ENCODE data around the gene AURKA.
"Not testable (repeated sequence)": the region's sequence is repeated elsewhere in the genome, so short reads cannot be mapped to it uniquely, and the experiment has no call there.

AURKA gene

GRCh38 chr20:56391596-56392131 lies 351 bp downstream of the AURKA start:
- no peak for DNase-seq (ENCODE audit: low read depth in 2 of 2)

DNA sequence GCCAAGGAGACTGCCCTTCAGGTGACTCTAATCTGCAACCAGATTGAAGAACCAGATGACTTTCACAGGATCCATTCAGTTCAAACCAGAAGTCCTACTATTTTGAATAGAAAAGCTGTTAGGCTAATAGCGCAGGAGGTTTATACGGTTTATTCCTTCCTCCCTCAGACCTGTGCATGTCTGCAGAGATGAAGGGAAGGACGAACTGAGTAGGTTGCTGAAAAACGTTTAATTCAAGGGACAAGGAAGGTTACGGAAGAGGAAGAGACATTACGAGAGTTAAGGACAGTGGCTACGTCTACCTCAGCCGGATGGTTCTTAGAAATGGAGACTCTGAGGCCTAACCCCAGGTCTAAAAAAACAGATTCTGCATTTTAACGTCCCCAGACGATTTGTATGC lies 978 bp downstream of the AURKA start:
- no peak for DNase-seq (ENCODE audit: low read depth in 2 of 2)

- DNase-seq (ENCODE audit: low read depth in 2 of 2), result not testable (repeated sequence)
Measured at GRCh38 chr20:56390396-56390795, 1.6 kb downstream of the AURKA start.

DNA sequence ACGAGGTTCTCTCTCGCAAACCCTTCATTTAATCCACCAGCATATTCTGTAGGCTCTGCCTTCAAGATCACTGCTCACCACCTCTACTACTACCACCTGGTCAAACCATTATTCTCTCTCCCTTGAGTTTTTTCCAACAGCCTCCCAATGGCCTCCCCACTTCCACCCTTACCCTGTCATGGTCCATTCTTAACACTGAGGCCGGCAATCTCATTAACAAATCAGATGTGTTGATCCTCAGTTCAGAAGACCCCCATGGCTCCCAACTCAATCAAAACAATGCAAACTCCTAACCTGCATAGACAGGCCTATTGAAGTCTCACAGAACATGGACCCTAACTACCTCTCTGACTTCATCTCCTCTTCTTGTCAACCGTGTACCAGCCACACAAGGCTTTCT lies 2.2 kb downstream of the AURKA start:
- DNase-seq (ENCODE audit: low read depth in 2 of 2), result no peak

DNA sequence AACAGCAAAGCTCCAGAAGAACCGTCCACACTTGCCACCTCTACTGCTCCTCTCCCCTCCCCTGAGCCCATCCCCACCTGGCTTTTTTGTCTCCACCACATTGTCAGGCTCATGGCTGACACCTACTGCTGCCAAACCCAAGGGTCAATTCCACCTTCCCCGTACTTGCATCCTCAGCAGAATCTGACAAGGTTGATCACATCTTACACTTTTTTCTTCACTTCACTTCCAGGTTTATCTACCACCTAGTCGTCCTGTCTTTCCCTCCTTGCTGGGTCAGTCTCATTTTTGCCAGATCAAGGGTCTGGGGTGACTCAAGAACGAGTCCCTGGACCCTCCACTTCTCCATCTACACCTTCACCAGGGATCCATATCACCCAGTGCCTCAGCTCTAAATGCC lies 3.1 kb downstream of the AURKA start:
- no peak for DNase-seq (ENCODE audit: low read depth in 2 of 2)

- no peak for DNase-seq (ENCODE audit: low read depth in 2 of 2)
Measured at GRCh38 chr20:56386219-56386618, 5.8 kb downstream of the AURKA start.

- DNase-seq (ENCODE audit: low read depth in 2 of 2), result no peak
Measured at GRCh38 chr20:56385130-56385529, 6.9 kb downstream of the AURKA start.

DNA sequence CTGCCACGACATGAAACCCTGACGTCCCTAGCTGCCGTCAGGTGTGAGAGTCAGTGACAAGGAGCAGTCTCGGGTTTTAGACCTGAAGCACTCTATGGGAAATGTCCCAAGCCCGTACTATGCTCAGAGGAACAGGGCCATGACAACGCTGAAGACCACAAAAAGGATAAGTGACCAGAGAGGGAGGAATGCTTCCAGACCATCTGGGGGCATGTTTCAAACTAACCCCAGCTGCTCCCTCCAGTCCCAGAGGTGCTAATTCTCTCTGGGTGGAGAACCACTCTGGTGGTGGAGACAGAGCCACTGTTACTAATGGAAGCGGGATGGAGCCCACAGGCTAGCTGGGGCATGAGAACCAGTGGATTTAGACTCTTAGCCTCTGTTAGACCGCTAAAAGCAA lies 8.7 kb downstream of the AURKA start:
- DNase-seq (ENCODE audit: low read depth in 2 of 2), result no peak

- no peak for DNase-seq (ENCODE audit: low read depth in 2 of 2)
Measured at GRCh38 chr20:56382696-56383095, 9.3 kb downstream of the AURKA start.

- no peak for DNase-seq (ENCODE audit: low read depth in 2 of 2)
Measured at GRCh38 chr20:56381501-56381900, 10.5 kb downstream of the AURKA start.

DNA sequence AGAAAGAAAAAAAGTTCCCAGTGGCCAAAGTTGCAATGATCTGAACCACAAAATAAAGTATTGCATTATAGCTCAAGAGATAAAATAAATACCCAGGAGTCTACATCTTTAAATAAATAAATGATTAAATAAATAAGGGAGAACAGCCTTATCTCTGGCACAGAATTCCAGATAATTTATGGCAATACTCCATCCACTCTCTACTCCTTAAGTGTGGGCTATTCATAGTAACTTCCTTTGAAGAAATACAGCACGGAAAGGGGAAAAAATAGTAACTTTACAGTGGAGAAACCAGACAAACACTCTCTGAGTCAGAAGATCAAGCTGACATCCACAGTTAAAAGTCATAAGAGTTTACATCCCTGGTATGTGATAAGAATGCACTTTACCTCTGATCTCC lies 11.6 kb downstream of the AURKA start:
- DNase-seq (ENCODE audit: low read depth in 2 of 2), result no peak

DNA sequence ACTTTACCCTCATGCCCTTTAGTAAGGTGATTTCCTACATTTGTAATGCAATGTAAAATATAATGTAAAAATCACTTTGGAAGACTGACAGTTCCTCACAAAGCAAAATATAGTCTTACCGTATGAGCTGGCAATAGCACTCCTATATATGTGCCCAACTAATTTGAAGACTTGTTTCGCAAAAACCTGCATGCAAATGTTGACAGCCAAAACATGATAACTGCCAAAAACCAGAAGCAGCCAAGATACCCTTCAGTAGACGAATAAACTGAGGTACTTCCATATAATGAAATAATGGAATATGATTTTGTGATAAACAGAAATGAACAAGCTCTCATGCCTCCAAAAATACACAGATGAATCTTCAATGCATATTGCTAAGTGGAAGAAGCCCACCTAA lies 13.6 kb downstream of the AURKA start:
- DNase-seq (ENCODE audit: low read depth in 2 of 2), result no peak

GRCh38 chr20:56376331-56376730 lies 15.7 kb downstream of the AURKA start:
- DNase-seq (ENCODE audit: low read depth in 2 of 2), result no peak

GRCh38 chr20:56373942-56374341 lies 18.1 kb downstream of the AURKA start:
- DNase-seq (ENCODE audit: low read depth in 2 of 2), result no peak

GRCh38 chr20:56372850-56373249 lies 19.2 kb downstream of the AURKA start:
- no peak for DNase-seq (ENCODE audit: low read depth in 2 of 2)

GRCh38 chr20:56371977-56372376 lies 20.0 kb downstream of the AURKA start:
- no peak for DNase-seq (ENCODE audit: low read depth in 2 of 2)

DNA sequence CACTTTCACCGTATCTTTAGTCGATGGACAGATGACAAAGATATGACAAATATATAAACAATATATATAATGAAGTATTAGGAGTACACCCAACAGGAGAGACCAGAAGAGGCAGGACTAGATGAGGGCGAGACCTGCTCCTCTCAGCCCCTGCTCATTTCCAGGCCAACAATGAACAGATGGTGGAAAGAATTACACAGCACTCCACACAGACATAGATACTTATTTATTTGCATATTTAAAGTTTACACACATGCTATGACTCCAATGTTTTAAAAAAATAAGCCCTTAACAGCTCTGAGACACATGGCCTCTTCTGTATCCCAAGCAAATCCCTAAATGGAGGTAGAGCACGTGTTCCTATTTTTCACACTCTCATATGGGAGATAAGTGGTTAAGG lies 22.8 kb downstream of the AURKA start:
- no peak for DNase-seq (ENCODE audit: low read depth in 2 of 2)

GRCh38 chr20:56368351-56369134 lies 23.5 kb downstream of the AURKA start:
- no peak for DNase-seq (ENCODE audit: low read depth in 2 of 2)

DNA sequence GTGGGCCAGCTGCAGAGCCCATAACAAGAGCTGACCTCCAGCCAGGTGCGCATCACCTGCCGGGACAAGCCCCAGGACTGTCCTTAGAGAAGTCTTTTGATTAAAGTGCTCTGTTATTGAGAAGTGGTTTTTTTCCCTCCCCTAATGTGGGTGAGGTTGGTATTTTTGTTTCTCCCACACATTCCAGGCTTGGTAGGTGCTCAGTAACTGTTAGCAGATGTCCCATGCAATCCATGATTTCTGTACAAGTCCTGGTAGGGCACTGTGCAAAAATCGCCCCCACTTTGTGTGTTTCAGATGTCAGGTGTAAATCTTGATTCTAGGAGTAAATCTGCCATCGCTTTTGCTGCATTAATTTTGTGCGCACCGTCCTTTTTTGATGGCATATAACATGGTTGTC lies 28.5 kb downstream of the AURKA start:
- no peak for DNase-seq (ENCODE audit: low read depth in 2 of 2)

- no peak for DNase-seq (ENCODE audit: low read depth in 2 of 2)
Measured at GRCh38 chr20:56362833-56363413, 29.1 kb downstream of the AURKA start.

DNA sequence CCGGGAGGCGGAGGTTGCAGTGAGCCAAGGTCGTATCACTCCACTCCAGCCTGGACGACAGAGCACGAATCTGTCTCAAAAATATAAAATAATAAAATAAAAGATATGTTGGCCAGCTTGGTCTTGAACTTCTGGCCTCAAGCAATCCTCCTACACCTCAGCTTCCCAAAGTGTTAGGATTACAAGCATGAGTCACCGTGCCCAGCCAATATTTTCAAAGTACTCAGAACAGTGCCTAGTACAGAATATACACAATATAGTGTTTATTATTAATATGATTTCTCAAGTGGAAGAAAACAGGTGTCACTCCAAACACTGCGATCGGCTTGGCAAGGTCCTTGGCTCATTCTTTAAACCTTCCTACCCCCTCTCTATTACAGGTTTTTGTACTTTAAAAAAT lies 30.1 kb downstream of the AURKA start:
- no peak for DNase-seq (ENCODE audit: low read depth in 2 of 2)

DNA sequence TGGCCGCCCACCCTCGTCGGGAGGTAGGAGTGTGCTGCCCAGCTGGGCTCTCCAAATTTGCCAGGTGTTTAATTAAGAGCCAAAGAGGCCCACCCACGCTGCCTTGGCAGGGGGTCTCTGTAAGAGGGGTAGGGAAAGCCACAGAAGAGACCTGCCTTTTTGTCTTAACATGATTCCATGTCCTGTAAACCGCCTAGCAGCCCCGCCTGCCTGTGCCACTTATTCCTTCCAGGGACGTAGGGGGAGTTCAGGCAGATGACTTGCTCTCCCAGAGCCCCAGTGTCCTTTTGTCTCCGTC lies 31.2 kb downstream of the AURKA start:
- DNase-seq (ENCODE audit: low read depth in 2 of 2), result no peak

GRCh38 chr20:56360133-56360907 lies 31.7 kb downstream of the AURKA start:
- no peak for DNase-seq (ENCODE audit: low read depth in 2 of 2)

Measured in stimulated activated CD4-positive, alpha-beta T cell treated with anti-CD3 and anti-CD28 coated beads, Interleukin-15, amount 100 ng/mL, for 48 hours (primary cell).